ENCODE measurements around the gene RSPH1. TPM values are rescaled to one million over a fixed set of nuclear protein-coding genes. Genes with fewer than 3 reads are reported as not detected.

The RSPH1 gene
- total RNA-seq, 1 experiment from 2014 or later: 1.5 TPM

DNA sequence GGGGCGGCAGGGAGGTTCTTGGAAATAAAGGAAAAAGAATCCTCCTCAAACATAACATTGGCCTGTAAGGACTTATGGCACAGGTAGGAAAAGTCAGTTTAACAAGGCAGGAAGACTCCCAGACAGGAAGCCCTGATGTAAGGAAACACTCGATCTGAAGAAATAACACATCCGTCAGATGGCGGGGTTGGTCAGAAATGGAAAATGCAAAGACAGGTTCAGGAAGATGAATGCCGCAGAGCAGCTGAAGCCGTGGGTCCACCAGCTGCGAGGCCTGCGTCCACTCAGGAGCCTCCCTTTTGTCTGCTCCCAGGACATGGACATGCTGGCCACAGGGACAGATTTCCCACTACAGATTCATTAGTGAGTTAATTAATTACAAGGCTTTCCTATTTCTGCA is 3.8 kb downstream of the RSPH1 start:
- RAD21 ChIA-PET (ENCODE audit: low non-redundant PET in 1 of 2, low total read pairs in 2 of 2, uncharacterized antibody in 2 of 2, unreplicated experiment in 2 of 2): no interaction called here
- no peaks in the 10 kb centered on the region for H3K36me3 ChIP-seq (ENCODE audit: control insufficient read depth in 1 of 2, insufficient read depth in 2 of 2, low read length in 2 of 2)
- no peak overlapping the region for H2AFZ ChIP-seq (ENCODE audit: low read depth, low read length, poor library complexity, severe bottlenecking)
- no peaks in the 10 kb centered on the region for H3K9me2 ChIP-seq (ENCODE audit: insufficient read depth)
- no peak overlapping the region for H3K27ac ChIP-seq (ENCODE audit: low read depth, low read length)
- H3K4me1 ChIP-seq (ENCODE audit: control insufficient read depth in 1 of 2, insufficient read depth in 2 of 2, low read length in 2 of 2): peaks cover 10 to 28% of the 10 kb centered on the region in 2 experiments; a peak in 3 of 4 replicates
- no peak overlapping the region for H3K9ac ChIP-seq (ENCODE audit: low read length)
- intact Hi-C loops (cut with micrococcal nuclease): no loop called here
- POLR2A ChIA-PET: no interaction called here
- no peaks in the 10 kb centered on the region for H4K20me1 ChIP-seq (ENCODE audit: insufficient read depth)
- BruUV-seq (replicated peaks): no TSS peak
- CTCF ChIA-PET: no interaction called here
- ATAC-seq (no peak), DNase-seq (ENCODE audit: low read depth, low spot score) (no peak)
- no peaks in the 10 kb centered on the region for H3K79me2 ChIP-seq (ENCODE audit: insufficient read depth, low read length)
- no peak overlapping the region for H3K4me2 ChIP-seq (ENCODE audit: low read length)
- H3K27me3 ChIP-seq (ENCODE audit: insufficient read depth, low read length): no peaks in the 10 kb centered on the region
- H3K9me3 ChIP-seq (ENCODE audit: control insufficient read depth in 1 of 2, insufficient read depth in 1 of 2, low read depth in 1 of 2, low read length in 2 of 2): no peaks in the 10 kb centered on the region
- no peak overlapping the region for H3K4me3 ChIP-seq (replicated peaks in 1 of 2; ENCODE audit: low read depth in 1 of 2, low read length in 2 of 2)
- TF ChIP-seq POLR2AphosphoS5 (IDR thresholded peaks at IDR 0.05; ENCODE audit: low read depth, low read length) (no peak), EGR1 (IDR thresholded peaks at IDR 0.05; ENCODE audit: low read depth) (no peak), JUND (IDR thresholded peaks at IDR 0.05) (no peak), SRF (IDR thresholded peaks at IDR 0.05; ENCODE audit: low read depth) (no peak), SIN3A (IDR thresholded peaks at IDR 0.05; ENCODE audit: low read depth) (no peak)
- TF ChIP-seq, protein P1, sequence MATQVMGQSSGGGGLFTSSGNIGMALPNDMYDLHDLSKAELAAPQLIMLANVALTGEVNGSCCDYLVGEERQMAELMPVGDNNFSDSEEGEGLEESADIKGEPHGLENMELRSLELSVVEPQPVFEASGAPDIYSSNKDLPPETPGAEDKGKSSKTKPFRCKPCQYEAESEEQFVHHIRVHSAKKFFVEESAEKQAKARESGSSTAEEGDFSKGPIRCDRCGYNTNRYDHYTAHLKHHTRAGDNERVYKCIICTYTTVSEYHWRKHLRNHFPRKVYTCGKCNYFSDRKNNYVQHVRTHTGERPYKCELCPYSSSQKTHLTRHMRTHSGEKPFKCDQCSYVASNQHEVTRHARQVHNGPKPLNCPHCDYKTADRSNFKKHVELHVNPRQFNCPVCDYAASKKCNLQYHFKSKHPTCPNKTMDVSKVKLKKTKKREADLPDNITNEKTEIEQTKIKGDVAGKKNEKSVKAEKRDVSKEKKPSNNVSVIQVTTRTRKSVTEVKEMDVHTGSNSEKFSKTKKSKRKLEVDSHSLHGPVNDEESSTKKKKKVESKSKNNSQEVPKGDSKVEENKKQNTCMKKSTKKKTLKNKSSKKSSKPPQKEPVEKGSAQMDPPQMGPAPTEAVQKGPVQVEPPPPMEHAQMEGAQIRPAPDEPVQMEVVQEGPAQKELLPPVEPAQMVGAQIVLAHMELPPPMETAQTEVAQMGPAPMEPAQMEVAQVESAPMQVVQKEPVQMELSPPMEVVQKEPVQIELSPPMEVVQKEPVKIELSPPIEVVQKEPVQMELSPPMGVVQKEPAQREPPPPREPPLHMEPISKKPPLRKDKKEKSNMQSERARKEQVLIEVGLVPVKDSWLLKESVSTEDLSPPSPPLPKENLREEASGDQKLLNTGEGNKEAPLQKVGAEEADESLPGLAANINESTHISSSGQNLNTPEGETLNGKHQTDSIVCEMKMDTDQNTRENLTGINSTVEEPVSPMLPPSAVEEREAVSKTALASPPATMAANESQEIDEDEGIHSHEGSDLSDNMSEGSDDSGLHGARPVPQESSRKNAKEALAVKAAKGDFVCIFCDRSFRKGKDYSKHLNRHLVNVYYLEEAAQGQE (IDR thresholded peaks at IDR 0.05; ENCODE audit: low read depth): no peak

- Histone ChIP-seq H2AFZ (ENCODE audit: low read depth, low read length, poor library complexity, severe bottlenecking) (no peak overlapping the region), H3K9me3 (ENCODE audit: control insufficient read depth in 1 of 2, insufficient read depth in 1 of 2, low read depth in 1 of 2, low read length in 2 of 2) (no peaks in the 10 kb centered on the region), H3K36me3 (ENCODE audit: control insufficient read depth in 1 of 2, insufficient read depth in 2 of 2, low read length in 2 of 2) (no peaks in the 10 kb centered on the region), H3K27me3 (ENCODE audit: insufficient read depth, low read length) (no peaks in the 10 kb centered on the region), H3K79me2 (ENCODE audit: insufficient read depth, low read length) (no peaks in the 10 kb centered on the region), H3K9ac (ENCODE audit: low read length) (no peak overlapping the region), H3K27ac (ENCODE audit: low read depth, low read length) (no peak overlapping the region), H3K9me2 (ENCODE audit: insufficient read depth) (no peaks in the 10 kb centered on the region), H3K4me3 (replicated peaks in 1 of 2; ENCODE audit: low read depth in 1 of 2, low read length in 2 of 2) (no peak overlapping the region), H3K4me1 (ENCODE audit: control insufficient read depth in 1 of 2, insufficient read depth in 2 of 2, low read length in 2 of 2) (peaks cover 3 to 20% of the 10 kb centered on the region in 2 experiments; a peak in 3 of 4 replicates), H3K4me2 (ENCODE audit: low read length) (no peak overlapping the region), H4K20me1 (ENCODE audit: insufficient read depth) (no peaks in the 10 kb centered on the region)
- ATAC-seq (no peak), DNase-seq (ENCODE audit: low read depth, low spot score) (no peak)
- RAD21 ChIA-PET (ENCODE audit: low non-redundant PET in 1 of 2, low total read pairs in 2 of 2, uncharacterized antibody in 2 of 2, unreplicated experiment in 2 of 2): no interaction called here
- TF ChIP-seq EZH2phosphoT487 (IDR thresholded peaks at IDR 0.05; ENCODE audit: borderline replicate concordance) (no peak), CBX3 (IDR thresholded peaks at IDR 0.05; ENCODE audit: low read depth) (no peak), POLR2AphosphoS5 (IDR thresholded peaks at IDR 0.05; ENCODE audit: low read depth, low read length) (no peak), SP1 (IDR thresholded peaks at IDR 0.05; ENCODE audit: low read depth) (no peak), ZNF274 (IDR thresholded peaks at IDR 0.05; ENCODE audit: low read depth, low read length) (no peak), ELF1 (IDR thresholded peaks at IDR 0.05; ENCODE audit: borderline replicate concordance, low read depth) (no peak)
- TF ChIP-seq, protein P2, sequence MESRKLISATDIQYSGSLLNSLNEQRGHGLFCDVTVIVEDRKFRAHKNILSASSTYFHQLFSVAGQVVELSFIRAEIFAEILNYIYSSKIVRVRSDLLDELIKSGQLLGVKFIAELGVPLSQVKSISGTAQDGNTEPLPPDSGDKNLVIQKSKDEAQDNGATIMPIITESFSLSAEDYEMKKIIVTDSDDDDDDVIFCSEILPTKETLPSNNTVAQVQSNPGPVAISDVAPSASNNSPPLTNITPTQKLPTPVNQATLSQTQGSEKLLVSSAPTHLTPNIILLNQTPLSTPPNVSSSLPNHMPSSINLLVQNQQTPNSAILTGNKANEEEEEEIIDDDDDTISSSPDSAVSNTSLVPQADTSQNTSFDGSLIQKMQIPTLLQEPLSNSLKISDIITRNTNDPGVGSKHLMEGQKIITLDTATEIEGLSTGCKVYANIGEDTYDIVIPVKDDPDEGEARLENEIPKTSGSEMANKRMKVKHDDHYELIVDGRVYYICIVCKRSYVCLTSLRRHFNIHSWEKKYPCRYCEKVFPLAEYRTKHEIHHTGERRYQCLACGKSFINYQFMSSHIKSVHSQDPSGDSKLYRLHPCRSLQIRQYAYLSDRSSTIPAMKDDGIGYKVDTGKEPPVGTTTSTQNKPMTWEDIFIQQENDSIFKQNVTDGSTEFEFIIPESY (IDR thresholded peaks at IDR 0.05; ENCODE audit: extremely low read depth, insufficient replicate concordance, low read length): no peak
- CTCF ChIA-PET: no interaction called here
- intact Hi-C loops (cut with micrococcal nuclease): no loop called here
- POLR2A ChIA-PET: no interaction called here
- BruUV-seq (replicated peaks): no TSS peak
Measured at GRCh38 chr21:42491328-42491727, 4.7 kb downstream of the RSPH1 start.
